ENCODE data around the gene CALML4.

- TF ChIP-seq POLR2A (IDR thresholded peaks at IDR 0.05) (no peak), CTCF (IDR thresholded peaks at IDR 0.05) (no peak)
Measured at GRCh38 chr15:68211656-68212320, 6.7 kb upstream of the CALML4 start.

All from Peyer's patch (tissue), 4 donors.